Stimulated activated CD4-positive, alpha-beta T cell treated with anti-CD3 and anti-CD28 coated beads, Interleukin-15, amount 100 ng/mL, for 24 hours (primary cell): ENCODE results near the gene GSX1.

Experiments used
- DNase-seq: peaks from one replicate; pipeline ENCODE4 v3.0.0-alpha.2; 2020

Gene GSX1

DNA sequence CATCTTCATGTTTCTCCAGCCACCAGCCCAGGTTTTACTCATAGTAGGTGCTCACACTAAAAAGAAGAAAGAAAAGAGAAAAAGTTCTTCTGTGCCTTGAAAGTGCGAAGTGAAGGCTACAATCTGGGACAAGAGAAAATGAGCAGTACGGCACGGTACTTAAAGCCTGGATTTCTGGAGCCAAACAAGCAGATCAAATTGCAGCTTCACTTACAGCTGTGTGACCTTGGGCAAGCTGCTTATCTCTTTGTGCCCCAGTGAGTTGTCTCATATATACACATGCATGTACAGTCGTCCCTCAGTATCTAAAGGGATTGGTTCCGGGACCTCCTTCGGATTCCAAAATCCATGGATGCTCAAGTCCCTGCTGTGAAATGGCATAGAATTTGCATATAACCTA is 41.8 kb downstream of the GSX1 start:
- no peak for DNase-seq

DNA sequence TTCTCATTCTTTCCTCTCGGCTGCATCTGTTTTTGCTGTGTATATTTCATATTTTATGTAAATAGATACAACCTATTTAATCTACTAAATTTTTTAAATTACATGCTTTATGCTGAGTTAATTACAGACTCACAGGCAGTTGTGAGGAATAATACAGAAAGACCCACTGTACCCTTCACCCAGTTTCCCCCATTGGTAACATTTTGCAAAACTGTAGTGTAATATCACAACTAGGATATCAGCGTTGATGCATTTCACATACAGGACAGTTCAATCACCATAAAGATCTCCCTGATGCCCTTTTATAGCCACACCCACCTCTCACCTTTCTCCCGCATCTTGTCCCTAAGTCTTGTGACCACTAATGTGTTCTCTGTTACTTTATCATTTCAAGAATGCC is 43.5 kb downstream of the GSX1 start:
- no peak for DNase-seq

- DNase-seq: no peak
Measured at GRCh38 chr13:27839809-27840467, 47.7 kb downstream of the GSX1 start.

GRCh38 chr13:27842571-27842970 is 50.3 kb downstream of the GSX1 start:
- DNase-seq: no peak
